HepG2 (cell line): ENCODE results near the gene IQSEC1. TPM values are rescaled to one million over a fixed set of nuclear protein-coding genes. Genes with fewer than 3 reads are reported as not detected.
A peak's percentile ranks its signal among the peaks of the same experiment; 100 is the strongest.

Experiments used
- HOXA7 ChIP-seq: sonication (generic); formaldehyde crosslinking; IDR thresholded peaks from 2 replicates; pipeline ENCODE4 v1.8.1; 2022; ENCODE audit warnings: mild to moderate bottlenecking, missing genetic modification reagents, moderate library complexity
- HOXD1 ChIP-seq: sonication (generic); formaldehyde crosslinking; IDR thresholded peaks from 2 replicates; pipeline ENCODE4 v1.5.0; 2020; ENCODE audit warnings: missing genetic modification reagents
- KLF12 ChIP-seq: sonication (generic); formaldehyde crosslinking; IDR thresholded peaks from 2 replicates; pipeline ENCODE4 v1.4.0; 2020; ENCODE audit warnings: missing genetic modification reagents, borderline replicate concordance
- MAF1 ChIP-seq: sonication (generic); formaldehyde crosslinking; IDR thresholded peaks from 2 replicates; pipeline ENCODE4 v1.5.0; 2020; ENCODE audit warnings: missing genetic modification reagents, borderline replicate concordance
- MAFK ChIP-seq, 2 experiments: IDR thresholded peaks in 1 of 2; conservative IDR thresholded peaks in 1 of 2; 2 replicates each; pipeline ENCODE4 v1.6.1; 2011; ENCODE audit warnings: improper control_type of control experiment in 2 of 2, low read length in 2 of 2
- MIER3 ChIP-seq: IDR thresholded peaks from 2 replicates; pipeline ENCODE4 v1.6.1; 2016; ENCODE audit warnings: missing compliant biosample characterization, borderline replicate concordance
- POLR2AphosphoS2 ChIP-seq: IDR thresholded peaks from 2 replicates; pipeline ENCODE4 v1.6.1; 2011; ENCODE audit warnings: low read depth, low read length, improper control_type of control experiment
- PRPF4 ChIP-seq: fragments of 200-400 bp; formaldehyde crosslinking; IDR thresholded peaks from 2 replicates; pipeline ENCODE4 v1.6.1; 2016; ENCODE audit warnings: low read length, low read depth; ENCODE audit not compliant: poor library complexity, severe bottlenecking
- RFXAP ChIP-seq: sonication (generic); formaldehyde crosslinking; IDR thresholded peaks from 2 replicates; pipeline ENCODE4 v1.4.0; 2020; ENCODE audit warnings: missing genetic modification reagents, borderline replicate concordance
- ZNF782 ChIP-seq: sonication (generic); formaldehyde crosslinking; IDR thresholded peaks from 2 replicates; pipeline ENCODE4 v1.4.0; 2020; ENCODE audit warnings: missing genetic modification reagents, mild to moderate bottlenecking, borderline replicate concordance
- ZNF878 ChIP-seq: sonication (generic); formaldehyde crosslinking; IDR thresholded peaks from 2 replicates; pipeline ENCODE4 v1.8.1; 2023; ENCODE audit warnings: mild to moderate bottlenecking, missing genetic modification reagents, moderate library complexity
- polyA plus RNA-seq, 8 experiments: library from polyadenylated mRNA; depleted of rRNA in 3 of 8; stranded (reverse) in 7 of 8; unstranded in 1 of 8; fragments of >200 nt; fragmentation: Illumina TruSeq in 4 of 8; extraction: Trizol in 4 of 8; gene quantifications; 2 replicates each; pipeline versions ENCODE4 v1.2.1 to v1.2.3, GENCODE V29; 2011 to 2016; ENCODE audit warnings: low read depth in 4 of 8, missing spikeins in 1 of 8, mixed read lengths in 1 of 8; ENCODE audit not compliant: insufficient read depth in 1 of 8
- total RNA-seq, 5 experiments: library from RNA; depleted of rRNA; stranded (reverse); fragments of >200 nt; fragmentation: Illumina TruSeq; extraction: Trizol; gene quantifications; 2 replicates each; pipeline ENCODE4 v1.2.3, GENCODE V29; 2016; ENCODE audit warnings: low read depth in 1 of 5
- TF ChIP-seq, protein P1 (sequence below): sonication (generic); formaldehyde crosslinking; IDR thresholded peaks from 2 replicates; pipeline ENCODE4 v1.4.0; 2020; ENCODE audit warnings: missing genetic modification reagents
- TF ChIP-seq, protein P2 (sequence below): sonication (generic); formaldehyde crosslinking; IDR thresholded peaks from 2 replicates; pipeline ENCODE4 v1.5.0; 2020; ENCODE audit warnings: mild to moderate bottlenecking, missing genetic modification reagents, borderline replicate concordance
- TF ChIP-seq, protein P3 (sequence below): IDR thresholded peaks from 2 replicates; pipeline ENCODE4 v1.6.1; 2016; ENCODE audit warnings: missing biosample characterization, missing genetic modification reagents, low read depth
- TF ChIP-seq, protein P4 (sequence below): sonication (generic); formaldehyde crosslinking; IDR thresholded peaks from 2 replicates; pipeline ENCODE4 v1.5.0; 2020; ENCODE audit warnings: missing genetic modification reagents
- TF ChIP-seq, protein P5 (sequence below): IDR thresholded peaks from 2 replicates; pipeline ENCODE4 v1.6.1; 2016; ENCODE audit warnings: low read depth, borderline replicate concordance

The IQSEC1 gene
- total and polyA plus RNA-seq, 2 of the 13 experiments (the other 11 are each of a cell fraction or from before 2014, with no cell fraction given): 17.4 to 20.2 TPM

DNA sequence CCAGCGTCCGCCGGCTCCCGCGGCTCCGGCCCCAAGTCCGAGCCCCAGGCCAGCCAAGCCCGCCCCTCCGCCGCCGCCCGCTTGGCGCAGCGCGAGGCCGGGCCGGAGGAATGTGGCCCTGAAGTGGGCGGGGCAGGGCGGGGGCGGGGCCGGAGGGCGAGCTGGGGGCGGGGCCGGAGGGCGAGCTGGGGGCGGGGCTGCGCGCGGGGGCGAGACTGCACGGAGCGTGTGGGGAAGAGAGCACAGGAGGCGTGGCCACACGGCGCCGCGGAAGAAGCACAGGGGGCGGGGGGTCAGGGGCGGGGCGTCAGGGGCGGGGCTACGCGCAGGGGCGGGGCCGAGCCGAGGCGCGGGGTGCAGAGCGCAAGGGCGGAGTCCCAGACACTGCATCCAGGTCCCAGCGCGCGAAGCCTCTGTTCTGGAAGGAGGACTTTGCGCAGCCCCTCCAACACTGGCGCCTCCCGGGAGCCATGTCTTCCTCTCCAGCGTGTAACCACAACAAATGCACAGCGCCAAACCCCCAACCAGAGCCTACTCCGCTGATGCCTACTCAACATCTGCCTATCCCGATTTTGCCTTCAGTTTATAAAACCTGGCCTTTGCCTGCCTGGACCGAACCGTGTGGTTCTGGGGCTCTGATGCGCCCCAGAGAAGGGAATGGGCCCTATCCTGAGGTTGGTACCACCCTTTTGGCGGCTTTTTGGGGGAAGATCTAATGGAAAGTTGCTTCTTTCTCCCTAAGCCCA lies 105.5 kb downstream of the IQSEC1 start (continued):
- TF ChIP-seq, protein P1, sequence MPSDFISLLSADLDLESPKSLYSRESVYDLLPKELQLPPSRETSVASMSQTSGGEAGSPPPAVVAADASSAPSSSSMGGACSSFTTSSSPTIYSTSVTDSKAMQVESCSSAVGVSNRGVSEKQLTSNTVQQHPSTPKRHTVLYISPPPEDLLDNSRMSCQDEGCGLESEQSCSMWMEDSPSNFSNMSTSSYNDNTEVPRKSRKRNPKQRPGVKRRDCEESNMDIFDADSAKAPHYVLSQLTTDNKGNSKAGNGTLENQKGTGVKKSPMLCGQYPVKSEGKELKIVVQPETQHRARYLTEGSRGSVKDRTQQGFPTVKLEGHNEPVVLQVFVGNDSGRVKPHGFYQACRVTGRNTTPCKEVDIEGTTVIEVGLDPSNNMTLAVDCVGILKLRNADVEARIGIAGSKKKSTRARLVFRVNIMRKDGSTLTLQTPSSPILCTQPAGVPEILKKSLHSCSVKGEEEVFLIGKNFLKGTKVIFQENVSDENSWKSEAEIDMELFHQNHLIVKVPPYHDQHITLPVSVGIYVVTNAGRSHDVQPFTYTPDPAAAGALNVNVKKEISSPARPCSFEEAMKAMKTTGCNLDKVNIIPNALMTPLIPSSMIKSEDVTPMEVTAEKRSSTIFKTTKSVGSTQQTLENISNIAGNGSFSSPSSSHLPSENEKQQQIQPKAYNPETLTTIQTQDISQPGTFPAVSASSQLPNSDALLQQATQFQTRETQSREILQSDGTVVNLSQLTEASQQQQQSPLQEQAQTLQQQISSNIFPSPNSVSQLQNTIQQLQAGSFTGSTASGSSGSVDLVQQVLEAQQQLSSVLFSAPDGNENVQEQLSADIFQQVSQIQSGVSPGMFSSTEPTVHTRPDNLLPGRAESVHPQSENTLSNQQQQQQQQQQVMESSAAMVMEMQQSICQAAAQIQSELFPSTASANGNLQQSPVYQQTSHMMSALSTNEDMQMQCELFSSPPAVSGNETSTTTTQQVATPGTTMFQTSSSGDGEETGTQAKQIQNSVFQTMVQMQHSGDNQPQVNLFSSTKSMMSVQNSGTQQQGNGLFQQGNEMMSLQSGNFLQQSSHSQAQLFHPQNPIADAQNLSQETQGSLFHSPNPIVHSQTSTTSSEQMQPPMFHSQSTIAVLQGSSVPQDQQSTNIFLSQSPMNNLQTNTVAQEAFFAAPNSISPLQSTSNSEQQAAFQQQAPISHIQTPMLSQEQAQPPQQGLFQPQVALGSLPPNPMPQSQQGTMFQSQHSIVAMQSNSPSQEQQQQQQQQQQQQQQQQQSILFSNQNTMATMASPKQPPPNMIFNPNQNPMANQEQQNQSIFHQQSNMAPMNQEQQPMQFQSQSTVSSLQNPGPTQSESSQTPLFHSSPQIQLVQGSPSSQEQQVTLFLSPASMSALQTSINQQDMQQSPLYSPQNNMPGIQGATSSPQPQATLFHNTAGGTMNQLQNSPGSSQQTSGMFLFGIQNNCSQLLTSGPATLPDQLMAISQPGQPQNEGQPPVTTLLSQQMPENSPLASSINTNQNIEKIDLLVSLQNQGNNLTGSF (CRISPR knock-in tag): no peak
- no peak for TF ChIP-seq ZNF878 (CRISPR knock-in tag)
- TF ChIP-seq, protein P2, sequence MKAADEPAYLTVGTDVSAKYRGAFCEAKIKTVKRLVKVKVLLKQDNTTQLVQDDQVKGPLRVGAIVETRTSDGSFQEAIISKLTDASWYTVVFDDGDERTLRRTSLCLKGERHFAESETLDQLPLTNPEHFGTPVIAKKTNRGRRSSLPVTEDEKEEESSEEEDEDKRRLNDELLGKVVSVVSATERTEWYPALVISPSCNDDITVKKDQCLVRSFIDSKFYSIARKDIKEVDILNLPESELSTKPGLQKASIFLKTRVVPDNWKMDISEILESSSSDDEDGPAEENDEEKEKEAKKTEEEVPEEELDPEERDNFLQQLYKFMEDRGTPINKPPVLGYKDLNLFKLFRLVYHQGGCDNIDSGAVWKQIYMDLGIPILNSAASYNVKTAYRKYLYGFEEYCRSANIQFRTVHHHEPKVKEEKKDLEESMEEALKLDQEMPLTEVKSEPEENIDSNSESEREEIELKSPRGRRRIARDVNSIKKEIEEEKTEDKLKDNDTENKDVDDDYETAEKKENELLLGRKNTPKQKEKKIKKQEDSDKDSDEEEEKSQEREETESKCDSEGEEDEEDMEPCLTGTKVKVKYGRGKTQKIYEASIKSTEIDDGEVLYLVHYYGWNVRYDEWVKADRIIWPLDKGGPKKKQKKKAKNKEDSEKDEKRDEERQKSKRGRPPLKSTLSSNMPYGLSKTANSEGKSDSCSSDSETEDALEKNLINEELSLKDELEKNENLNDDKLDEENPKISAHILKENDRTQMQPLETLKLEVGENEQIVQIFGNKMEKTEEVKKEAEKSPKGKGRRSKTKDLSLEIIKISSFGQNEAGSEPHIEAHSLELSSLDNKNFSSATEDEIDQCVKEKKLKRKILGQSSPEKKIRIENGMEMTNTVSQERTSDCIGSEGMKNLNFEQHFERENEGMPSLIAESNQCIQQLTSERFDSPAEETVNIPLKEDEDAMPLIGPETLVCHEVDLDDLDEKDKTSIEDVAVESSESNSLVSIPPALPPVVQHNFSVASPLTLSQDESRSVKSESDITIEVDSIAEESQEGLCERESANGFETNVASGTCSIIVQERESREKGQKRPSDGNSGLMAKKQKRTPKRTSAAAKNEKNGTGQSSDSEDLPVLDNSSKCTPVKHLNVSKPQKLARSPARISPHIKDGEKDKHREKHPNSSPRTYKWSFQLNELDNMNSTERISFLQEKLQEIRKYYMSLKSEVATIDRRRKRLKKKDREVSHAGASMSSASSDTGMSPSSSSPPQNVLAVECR: no peak; the same call in none of the 2 replicates
- TF ChIP-seq MAF1 (CRISPR knock-in tag): no peak
- no peak for TF ChIP-seq POLR2AphosphoS2
- TF ChIP-seq RFXAP (CRISPR knock-in tag): no peak
- TF ChIP-seq HOXD1: no peak
- no peak for TF ChIP-seq PRPF4
- no peak for TF ChIP-seq MAFK (conservative IDR thresholded peaks at IDR 0.05 in 1 of 2, IDR thresholded peaks at IDR 0.05 in 1 of 2; ENCODE audit: low read length in 2 of 2)
- peak; percentile 77; the same call in 1 of the 2 replicates for TF ChIP-seq KLF12 (CRISPR knock-in tag)
- no peak for TF ChIP-seq HOXA7 (CRISPR knock-in tag)
- TF ChIP-seq MIER3 (CRISPR knock-in tag): peak; percentile 27; the same call in 1 of the 2 replicates
- TF ChIP-seq, protein P3, sequence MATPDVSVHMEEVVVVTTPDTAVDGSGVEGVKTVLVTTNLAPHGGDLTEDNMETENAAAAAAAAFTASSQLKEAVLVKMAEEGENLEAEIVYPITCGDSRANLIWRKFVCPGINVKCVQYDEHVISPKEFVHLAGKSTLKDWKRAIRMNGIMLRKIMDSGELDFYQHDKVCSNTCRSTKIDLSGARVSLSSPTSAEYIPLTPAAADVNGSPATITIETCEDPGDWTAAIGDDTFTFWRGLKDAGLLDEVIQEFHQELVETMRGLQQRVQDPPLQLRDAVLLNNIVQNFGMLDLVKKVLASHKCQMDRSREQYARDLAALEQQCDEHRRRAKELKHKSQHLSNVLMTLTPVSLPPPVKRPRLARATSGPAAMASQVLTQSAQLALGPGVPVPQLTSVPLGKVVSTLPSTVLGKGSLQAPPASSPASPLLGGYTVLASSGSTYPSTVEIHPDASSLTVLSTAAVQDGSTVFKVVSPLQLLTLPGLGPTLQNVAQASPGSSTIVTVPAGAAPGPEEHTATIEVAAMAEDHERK: no peak
- TF ChIP-seq, protein P4, sequence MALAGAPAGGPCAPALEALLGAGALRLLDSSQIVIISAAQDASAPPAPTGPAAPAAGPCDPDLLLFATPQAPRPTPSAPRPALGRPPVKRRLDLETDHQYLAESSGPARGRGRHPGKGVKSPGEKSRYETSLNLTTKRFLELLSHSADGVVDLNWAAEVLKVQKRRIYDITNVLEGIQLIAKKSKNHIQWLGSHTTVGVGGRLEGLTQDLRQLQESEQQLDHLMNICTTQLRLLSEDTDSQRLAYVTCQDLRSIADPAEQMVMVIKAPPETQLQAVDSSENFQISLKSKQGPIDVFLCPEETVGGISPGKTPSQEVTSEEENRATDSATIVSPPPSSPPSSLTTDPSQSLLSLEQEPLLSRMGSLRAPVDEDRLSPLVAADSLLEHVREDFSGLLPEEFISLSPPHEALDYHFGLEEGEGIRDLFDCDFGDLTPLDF (CRISPR knock-in tag): peak; percentile 73
- no peak for TF ChIP-seq ZNF782
- TF ChIP-seq, protein P5, sequence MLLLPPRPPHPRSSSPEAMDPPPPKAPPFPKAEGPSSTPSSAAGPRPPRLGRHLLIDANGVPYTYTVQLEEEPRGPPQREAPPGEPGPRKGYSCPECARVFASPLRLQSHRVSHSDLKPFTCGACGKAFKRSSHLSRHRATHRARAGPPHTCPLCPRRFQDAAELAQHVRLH (CRISPR knock-in tag): no peak
